Hepatocyte (in vitro differentiated cells): ENCODE measurements around the gene MVB12B. TPM values are rescaled to one million over a fixed set of nuclear protein-coding genes. Genes with fewer than 3 reads are reported as not detected.

Experiments used
- DNase-seq: peaks from one replicate; pipeline ENCODE4 v3.0.0-alpha.2; 2016; ENCODE audit warnings: low spot score
- H2AFZ ChIP-seq: fragments of 200-600 bp; sonication (generic); 2 replicates; pipeline ENCODE4 v1.6.0; 2016; ENCODE audit warnings: antibody characterized with exemption, mild to moderate bottlenecking
- H3K27ac ChIP-seq: fragments of 200-600 bp; sonication (generic); 2 replicates; pipeline ENCODE4 v1.5.1; 2016; ENCODE audit warnings: mild to moderate bottlenecking
- H3K27me3 ChIP-seq: fragments of 200-600 bp; sonication (generic); 2 replicates; pipeline ENCODE4 v1.6.1; 2016
- H3K36me3 ChIP-seq: fragments of 200-600 bp; sonication (generic); replicated peaks from 2 replicates; pipeline ENCODE4 v1.5.1; 2016; ENCODE audit warnings: low read depth; ENCODE audit not compliant: insufficient read depth
- H3K4me1 ChIP-seq: fragments of 200-600 bp; sonication (generic); 2 replicates; pipeline ENCODE4 v1.5.1; 2016; ENCODE audit warnings: mild to moderate bottlenecking, moderate library complexity; ENCODE audit not compliant: insufficient read depth
- H3K4me2 ChIP-seq: fragments of 200-600 bp; sonication (generic); 2 replicates; pipeline ENCODE4 v1.6.0; 2016
- H3K4me3 ChIP-seq: fragments of 200-600 bp; sonication (generic); 2 replicates; pipeline ENCODE4 v1.5.1; 2016; ENCODE audit warnings: mild to moderate bottlenecking
- H3K79me2 ChIP-seq: fragments of 200-600 bp; sonication (generic); 2 replicates; pipeline ENCODE4 v1.6.0; 2017; ENCODE audit warnings: mild to moderate bottlenecking
- H3K9me2 ChIP-seq: fragments of 200-600 bp; sonication (generic); replicated peaks from 2 replicates; pipeline ENCODE4 v1.6.0; 2017; ENCODE audit warnings: mild to moderate bottlenecking; ENCODE audit not compliant: insufficient read depth
- H3K9me3 ChIP-seq: fragments of 200-600 bp; sonication (generic); 2 replicates; pipeline ENCODE4 v1.5.1; 2016; ENCODE audit warnings: low read depth, mild to moderate bottlenecking
- H4K20me1 ChIP-seq: fragments of 200-600 bp; sonication (generic); 2 replicates; pipeline ENCODE4 v1.6.0; 2016; ENCODE audit warnings: mild to moderate bottlenecking; ENCODE audit not compliant: insufficient read depth, poor library complexity, severe bottlenecking
- EZH2 ChIP-seq: fragments of 200-600 bp; sonication (generic); IDR thresholded peaks from 2 replicates; pipeline ENCODE4 v1.6.1; 2016; ENCODE audit warnings: antibody characterized with exemption, mild to moderate bottlenecking, borderline replicate concordance
- EZH2phosphoT487 ChIP-seq: fragments of 200-600 bp; sonication (generic); IDR thresholded peaks from one replicate; pipeline ENCODE4 v1.6.1; 2018; ENCODE audit warnings: antibody characterized with exemption, mild to moderate bottlenecking, low read depth, moderate library complexity; ENCODE audit not compliant: unreplicated experiment, severe bottlenecking
- WGBS: methylation state at CpG from one replicate; pipeline ENCODE4 v1.1.6; 2016; ENCODE audit warnings: low lambda C conversion rate; ENCODE audit errors: missing lambda C conversion rate; 5-methylcytosine and 5-hydroxymethylcytosine counted together
- polyA plus RNA-seq: library from polyadenylated mRNA; unstranded; fragments of >200 nt; fragmentation: Nextera tagmentation; extraction: Ambion mirVana; gene quantifications from 2 replicates; pipeline ENCODE4 v1.2.1, GENCODE V29; 2016
- total RNA-seq: library from RNA; depleted of rRNA; stranded (reverse); fragments of >200 nt; gene quantifications from 2 replicates; pipeline ENCODE4 v1.2.3, GENCODE V29; 2014
- TF ChIP-seq, protein P1 (sequence below): fragments of 200-600 bp; sonication (generic); IDR thresholded peaks from 2 replicates; pipeline ENCODE4 v1.5.1; 2016; ENCODE audit warnings: antibody characterized with exemption, mild to moderate bottlenecking; ENCODE audit not compliant: poor library complexity

Gene MVB12B
- total and polyA plus RNA-seq, 2 experiments from 2014 or later: 11.8 to 12.1 TPM

DNA sequence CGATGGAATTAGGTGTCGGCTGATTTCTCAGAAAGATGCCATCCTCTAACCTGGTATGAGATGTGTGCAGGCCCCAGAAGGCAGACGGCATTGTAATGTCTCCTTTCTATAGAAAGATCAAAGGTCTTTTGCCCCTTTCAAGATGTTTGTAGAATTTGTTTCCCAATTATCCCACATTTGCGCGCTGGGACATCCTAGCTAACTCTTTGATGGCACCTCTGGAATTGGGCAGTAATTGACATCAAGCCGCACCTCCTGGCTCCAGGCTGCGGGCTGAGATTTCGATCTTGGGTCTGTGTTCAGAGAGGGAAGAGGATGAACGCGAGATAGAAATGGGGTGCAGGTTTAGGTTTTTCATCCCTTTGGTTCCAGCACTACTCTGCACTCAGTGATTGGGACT lies 202.3 kb downstream of the MVB12B start:
- Histone ChIP-seq H3K36me3 (no peaks in the 10 kb centered on the region), H4K20me1 (no peaks in the 10 kb centered on the region), H3K27me3 (peaks cover 14% of the 10 kb centered on the region), H3K4me3 (no peak overlapping the region), H3K9me2 (no peaks in the 10 kb centered on the region), H3K27ac (no peak overlapping the region), H3K79me2 (no peaks in the 10 kb centered on the region), H2AFZ (no peak overlapping the region), H3K4me2 (no peak overlapping the region), H3K4me1 (peaks cover 22% of the 10 kb centered on the region), H3K9me3 (no peaks in the 10 kb centered on the region)
- DNase-seq: no peak
- 87% methylated on average over 10 of the region's 10 CpGs for WGBS
- TF ChIP-seq, protein P1, sequence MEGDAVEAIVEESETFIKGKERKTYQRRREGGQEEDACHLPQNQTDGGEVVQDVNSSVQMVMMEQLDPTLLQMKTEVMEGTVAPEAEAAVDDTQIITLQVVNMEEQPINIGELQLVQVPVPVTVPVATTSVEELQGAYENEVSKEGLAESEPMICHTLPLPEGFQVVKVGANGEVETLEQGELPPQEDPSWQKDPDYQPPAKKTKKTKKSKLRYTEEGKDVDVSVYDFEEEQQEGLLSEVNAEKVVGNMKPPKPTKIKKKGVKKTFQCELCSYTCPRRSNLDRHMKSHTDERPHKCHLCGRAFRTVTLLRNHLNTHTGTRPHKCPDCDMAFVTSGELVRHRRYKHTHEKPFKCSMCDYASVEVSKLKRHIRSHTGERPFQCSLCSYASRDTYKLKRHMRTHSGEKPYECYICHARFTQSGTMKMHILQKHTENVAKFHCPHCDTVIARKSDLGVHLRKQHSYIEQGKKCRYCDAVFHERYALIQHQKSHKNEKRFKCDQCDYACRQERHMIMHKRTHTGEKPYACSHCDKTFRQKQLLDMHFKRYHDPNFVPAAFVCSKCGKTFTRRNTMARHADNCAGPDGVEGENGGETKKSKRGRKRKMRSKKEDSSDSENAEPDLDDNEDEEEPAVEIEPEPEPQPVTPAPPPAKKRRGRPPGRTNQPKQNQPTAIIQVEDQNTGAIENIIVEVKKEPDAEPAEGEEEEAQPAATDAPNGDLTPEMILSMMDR: no peak
- TF ChIP-seq EZH2 (no peak), EZH2phosphoT487 (no peak)

DNA sequence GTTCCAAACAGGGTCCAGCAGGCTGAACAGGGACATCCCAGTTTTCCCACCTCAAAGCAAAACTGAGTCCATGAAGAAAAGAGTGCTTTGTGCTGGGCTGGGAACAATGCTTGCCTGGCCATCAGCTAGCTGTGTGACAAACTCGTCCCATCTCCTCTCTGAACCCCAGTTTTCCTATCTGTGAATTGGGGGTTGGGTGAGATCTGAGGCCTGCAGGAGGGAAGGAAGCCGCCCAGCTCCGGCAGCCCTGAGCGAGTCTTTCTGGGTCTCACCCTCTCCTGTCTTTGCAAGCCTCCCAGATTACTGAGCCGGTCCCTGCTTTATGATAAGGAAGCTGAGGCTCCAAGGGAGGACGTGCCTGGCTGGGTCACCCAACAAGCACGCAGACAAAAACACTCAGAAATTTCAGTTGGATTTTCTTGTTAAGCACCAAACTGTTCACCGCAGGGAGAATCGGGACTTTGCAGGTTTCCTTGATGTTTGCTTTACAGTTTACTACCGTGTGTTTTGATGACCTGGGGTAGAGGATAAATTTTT lies 204.5 kb downstream of the MVB12B start:
- no peak overlapping the region for H3K27ac ChIP-seq
- no peaks in the 10 kb centered on the region for H3K79me2 ChIP-seq
- 48% methylated on average over 10 of the region's 10 CpGs for WGBS
- no peak overlapping the region for H3K4me3 ChIP-seq
- no peaks in the 10 kb centered on the region for H3K9me3 ChIP-seq
- peaks cover 31% of the 10 kb centered on the region for H3K4me1 ChIP-seq
- no peaks in the 10 kb centered on the region for H3K9me2 ChIP-seq
- no peak overlapping the region for H3K4me2 ChIP-seq
- H2AFZ ChIP-seq: no peak overlapping the region
- no peaks in the 10 kb centered on the region for H3K36me3 ChIP-seq
- peaks cover 28% of the 10 kb centered on the region for H3K27me3 ChIP-seq
- no peaks in the 10 kb centered on the region for H4K20me1 ChIP-seq
- TF ChIP-seq EZH2phosphoT487: no peak
- DNase-seq: no peak

DNA sequence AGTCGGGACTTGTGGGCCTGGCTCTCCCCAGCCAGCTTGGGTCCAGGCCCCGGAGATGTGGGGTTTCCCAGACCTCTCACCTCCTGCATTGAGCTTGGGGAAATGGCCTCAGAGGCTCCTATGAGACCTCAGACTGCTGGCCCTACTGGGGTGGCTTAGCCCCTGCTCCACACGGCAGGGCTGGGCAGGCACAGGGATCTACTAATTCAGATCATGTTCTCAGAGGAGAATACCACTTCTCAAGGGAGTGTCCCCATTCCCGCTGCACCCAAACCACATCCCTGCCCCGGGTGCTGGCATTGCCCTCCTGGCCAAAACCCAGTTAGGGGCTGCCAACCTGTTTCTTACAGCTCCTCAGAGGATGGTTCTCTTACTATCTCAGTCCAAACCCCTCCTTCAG lies 205.0 kb downstream of the MVB12B start:
- H2AFZ ChIP-seq: no peak overlapping the region
- peaks cover 33% of the 10 kb centered on the region for H3K27me3 ChIP-seq
- WGBS: 66% methylated on average over 5 of the region's 5 CpGs
- TF ChIP-seq, protein P1: no peak
- TF ChIP-seq EZH2phosphoT487 (no peak), EZH2 (no peak)
- H4K20me1 ChIP-seq: no peaks in the 10 kb centered on the region
- H3K4me3 ChIP-seq: no peak overlapping the region
- no peaks in the 10 kb centered on the region for H3K9me2 ChIP-seq
- H3K4me2 ChIP-seq: no peak overlapping the region
- H3K27ac ChIP-seq: no peak overlapping the region
- H3K9me3 ChIP-seq: no peaks in the 10 kb centered on the region
- H3K36me3 ChIP-seq: no peaks in the 10 kb centered on the region
- H3K79me2 ChIP-seq: no peaks in the 10 kb centered on the region
- peaks cover 31% of the 10 kb centered on the region for H3K4me1 ChIP-seq
- DNase-seq: no peak

DNA sequence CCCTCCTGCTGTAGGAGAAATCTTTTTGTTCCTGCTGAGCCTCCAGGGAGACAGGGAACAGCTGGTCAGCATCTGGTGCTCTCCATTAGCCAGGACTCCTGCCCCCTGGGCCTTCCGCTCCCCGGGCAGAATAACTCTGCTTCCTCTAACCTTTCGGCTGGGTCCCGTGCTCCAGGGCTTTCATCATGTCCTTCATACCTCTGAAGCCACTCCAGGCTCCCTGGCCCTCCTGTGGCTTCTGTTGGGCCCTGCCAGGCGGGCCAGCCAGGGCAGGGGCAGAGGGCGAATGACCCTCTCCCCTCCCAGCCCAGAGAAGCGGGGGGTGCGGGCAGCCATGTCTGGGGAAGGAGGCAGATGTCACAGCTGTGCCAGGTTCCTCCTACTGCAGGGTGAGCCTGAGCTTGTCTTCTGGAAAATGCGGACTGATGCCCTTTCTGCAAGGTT lies 205.4 kb downstream of the MVB12B start:
- DNase-seq: no peak
- Histone ChIP-seq H3K79me2 (no peaks in the 10 kb centered on the region), H3K36me3 (no peaks in the 10 kb centered on the region), H3K9me3 (no peaks in the 10 kb centered on the region), H3K27me3 (peaks cover 35% of the 10 kb centered on the region), H3K4me3 (no peak overlapping the region), H3K9me2 (no peaks in the 10 kb centered on the region), H3K27ac (peak overlapping the region; percentile 16), H3K4me2 (peak overlapping the region; percentile 37), H4K20me1 (no peaks in the 10 kb centered on the region), H2AFZ (no peak overlapping the region), H3K4me1 (peaks cover 31% of the 10 kb centered on the region)
- 74% methylated on average over 8 of the region's 9 CpGs for WGBS
- TF ChIP-seq EZH2phosphoT487 (no peak), EZH2 (no peak)
- TF ChIP-seq, protein P1: no peak
